HG03575 (cell line): Measurements from ENCODE around the gene ANKRD44.

ENCODE experiments used
- ATAC-seq: cut with Tn5 transposase; IDR thresholded peaks from one replicate; pipeline ENCODE4 v1.9.1; 2021; ENCODE audit not compliant: unreplicated experiment, insufficient number of reproducible peaks, low FRiP score; ENCODE audit errors: extremely low read depth

ANKRD44 gene

GRCh38 chr2:197140045-197140444, 170.5 kb downstream of the ANKRD44 start:
- no peak for ATAC-seq

- no peak for ATAC-seq
Measured at GRCh38 chr2:197138506-197138905, 172.1 kb downstream of the ANKRD44 start.

GRCh38 chr2:197137826-197138477, 172.6 kb downstream of the ANKRD44 start:
- ATAC-seq = no peak

GRCh38 chr2:197137231-197137630, 173.3 kb downstream of the ANKRD44 start:
- ATAC-seq = no peak

- no peak for ATAC-seq
Measured at GRCh38 chr2:197136452-197136851, 174.1 kb downstream of the ANKRD44 start.

GRCh38 chr2:197135806-197136205, 174.8 kb downstream of the ANKRD44 start:
- ATAC-seq = no peak

- ATAC-seq = no peak
Measured at GRCh38 chr2:197134206-197134605, 176.4 kb downstream of the ANKRD44 start.

GRCh38 chr2:197131558-197131855, 179.1 kb downstream of the ANKRD44 start:
- no peak for ATAC-seq

GRCh38 chr2:197130318-197130717, 180.3 kb downstream of the ANKRD44 start:
- peak; percentile 63 for ATAC-seq

GRCh38 chr2:197128897-197129296, 181.7 kb downstream of the ANKRD44 start:
- ATAC-seq = no peak

GRCh38 chr2:197128126-197128525, 182.5 kb downstream of the ANKRD44 start:
- ATAC-seq = no peak

GRCh38 chr2:197126630-197127352, 183.8 kb downstream of the ANKRD44 start:
- no peak for ATAC-seq

- ATAC-seq = no peak
Measured at GRCh38 chr2:197124639-197125390, 185.8 kb downstream of the ANKRD44 start.

GRCh38 chr2:197122821-197123220, 187.8 kb downstream of the ANKRD44 start:
- ATAC-seq = no peak

GRCh38 chr2:197121756-197122385, 188.7 kb downstream of the ANKRD44 start:
- ATAC-seq = no peak

- ATAC-seq = no peak
Measured at GRCh38 chr2:197121255-197121654, 189.3 kb downstream of the ANKRD44 start.

- ATAC-seq = no peak
Measured at GRCh38 chr2:197116306-197116879, 194.2 kb downstream of the ANKRD44 start.

GRCh38 chr2:197115325-197115724, 195.3 kb downstream of the ANKRD44 start:
- ATAC-seq = no peak

GRCh38 chr2:197113275-197113711, 197.3 kb downstream of the ANKRD44 start:
- no peak for ATAC-seq
